NCI-H2227 (cell line): ENCODE results near the gene ZNF140.
A peak's percentile ranks its signal among the peaks of the same experiment; 100 is the strongest.

Experiments
- DNase-seq: peaks from one replicate; lab custom pipeline; 2025; ENCODE audit not compliant: unreplicated experiment; lab: John Stamatoyannopoulos, UW

ZNF140 gene

DNA sequence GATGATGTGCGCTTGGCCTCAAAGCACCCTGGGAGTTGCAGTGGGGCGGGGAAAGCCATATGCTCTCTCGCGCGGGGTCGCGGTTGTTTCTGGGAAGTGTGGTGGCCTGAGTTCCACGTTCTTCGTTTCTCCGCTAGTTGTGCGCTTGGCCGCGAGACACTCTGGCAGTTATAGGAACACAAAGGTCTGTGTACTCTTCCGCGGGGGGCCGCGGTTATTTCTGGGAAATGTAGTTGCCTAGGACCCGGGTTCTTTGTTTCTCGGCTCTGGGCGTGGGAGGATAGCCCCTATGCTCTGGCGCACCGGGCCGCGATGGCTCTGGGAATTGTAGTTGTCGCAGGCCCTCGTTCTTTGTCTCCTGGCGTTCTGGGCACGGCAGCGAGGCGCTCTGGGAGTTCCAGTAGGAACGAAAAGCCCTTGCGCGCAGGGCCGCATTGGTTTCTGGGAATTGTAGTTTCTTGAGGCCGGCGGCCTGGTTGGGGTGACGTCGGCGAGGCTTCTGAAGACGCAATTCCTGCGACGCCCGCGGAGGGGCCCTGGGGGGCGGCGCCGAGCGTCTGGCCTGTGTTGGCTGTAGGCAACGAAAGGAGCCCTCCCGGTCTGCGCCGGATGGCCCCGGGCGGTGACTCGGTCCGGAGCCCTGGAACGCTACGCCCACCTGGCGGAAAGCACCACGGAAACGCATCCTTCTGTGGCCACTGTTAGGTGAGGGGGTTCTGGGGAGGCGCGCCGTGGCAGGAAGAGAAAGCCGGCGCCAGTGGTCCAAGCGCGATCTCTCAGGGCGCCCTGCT lies at the start of gene ZNF140:
Gene ZNF140 (plus strand): TSS at position 556 of the 791 bp plus-strand sequence. CDS start 398 bp downstream, outside the sequence.
- DNase-seq = peak; percentile 99

DNA sequence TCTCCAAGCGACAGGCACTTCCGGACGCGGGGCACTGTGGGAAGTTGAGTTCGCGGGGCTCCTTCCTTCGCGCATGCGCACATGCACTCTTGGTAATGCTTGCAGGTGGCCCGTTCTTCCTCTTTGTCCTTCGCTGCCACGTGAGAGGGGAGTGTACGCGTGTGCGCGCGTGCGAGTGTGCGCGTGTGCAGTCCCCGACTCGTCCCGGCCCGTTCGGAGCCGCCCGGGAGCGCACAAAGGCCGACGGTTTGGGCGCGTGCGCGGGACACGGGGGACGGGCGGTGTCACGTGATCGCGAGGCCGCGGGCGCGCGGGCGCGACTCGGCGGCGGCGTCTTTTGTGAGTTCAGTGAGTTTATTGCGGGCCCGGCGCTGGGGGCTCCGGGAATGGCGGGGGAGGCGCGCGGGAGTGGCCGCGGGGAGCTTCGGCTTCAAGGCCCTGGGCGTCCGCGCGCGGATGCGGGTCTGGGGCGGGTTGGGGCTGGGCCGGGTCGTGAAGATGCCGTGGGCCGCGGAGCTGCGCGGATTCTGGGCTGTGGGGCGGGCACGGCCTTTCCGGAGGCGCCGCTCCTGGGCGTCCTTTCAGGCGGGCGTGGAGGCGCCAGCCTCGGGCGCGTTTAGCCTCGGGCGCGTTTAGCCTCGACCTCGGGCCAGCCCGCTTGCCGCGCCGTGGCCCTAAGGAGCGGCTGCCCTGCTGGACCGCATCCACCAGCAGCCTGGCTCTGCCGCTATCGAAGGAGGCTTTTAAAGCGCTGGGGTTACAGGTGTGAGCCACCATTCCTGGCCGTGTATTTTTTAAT lies 43.3 kb upstream of the ZNF140 start, which contains the start of gene ZNF84:
Gene ZNF84 (plus strand): TSS at position 303 of the 799 bp plus-strand sequence. CDS start 3,959 bp downstream, outside the sequence.
- DNase-seq = peak; percentile 99

DNA sequence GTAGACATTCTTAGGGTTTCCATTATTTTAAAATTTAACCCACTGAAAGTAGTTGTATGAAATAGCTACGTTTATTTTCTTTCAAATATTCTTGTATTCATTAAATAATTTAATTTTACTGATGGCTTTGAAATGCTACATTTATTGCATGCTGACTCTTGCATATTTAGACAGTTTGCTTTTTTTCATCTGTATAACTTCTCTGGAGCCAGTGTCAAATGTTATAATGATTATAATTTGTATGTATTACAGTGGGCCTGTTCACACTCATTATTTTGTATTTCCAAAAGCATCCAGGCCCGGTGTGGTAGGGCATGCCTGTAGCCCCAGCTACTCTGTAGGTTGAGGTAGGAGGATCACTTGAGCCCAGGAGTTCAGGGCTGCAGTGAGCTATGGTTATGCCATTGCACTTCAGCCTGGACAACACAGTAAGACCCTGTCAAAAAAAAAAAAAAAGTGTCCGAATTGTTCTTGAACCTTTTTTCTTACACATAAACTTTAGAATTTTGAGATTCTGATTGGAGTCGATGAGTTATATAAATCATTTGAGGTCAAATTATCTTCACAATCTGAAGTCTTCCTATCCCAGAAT lies 42.5 kb upstream of the ZNF140 start:
- no peak for DNase-seq

DNA sequence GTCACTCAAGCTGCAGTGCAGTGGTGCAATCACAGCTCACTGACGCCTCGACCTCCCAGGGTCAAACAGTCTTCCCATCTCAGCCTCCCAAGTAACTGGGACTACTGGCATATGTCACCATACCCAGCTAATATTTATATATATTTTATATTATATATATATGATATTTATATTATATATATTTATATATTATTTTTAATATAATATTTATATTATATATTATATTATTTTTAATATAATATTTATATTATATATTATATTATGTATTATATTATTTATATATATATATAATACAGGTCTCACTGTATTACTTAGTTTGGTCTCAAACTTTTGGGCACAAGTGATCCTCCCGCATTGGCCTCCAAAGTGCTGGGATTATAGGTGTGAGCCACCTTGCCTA lies 34.0 kb upstream of the ZNF140 start:
- no peak for DNase-seq

DNA sequence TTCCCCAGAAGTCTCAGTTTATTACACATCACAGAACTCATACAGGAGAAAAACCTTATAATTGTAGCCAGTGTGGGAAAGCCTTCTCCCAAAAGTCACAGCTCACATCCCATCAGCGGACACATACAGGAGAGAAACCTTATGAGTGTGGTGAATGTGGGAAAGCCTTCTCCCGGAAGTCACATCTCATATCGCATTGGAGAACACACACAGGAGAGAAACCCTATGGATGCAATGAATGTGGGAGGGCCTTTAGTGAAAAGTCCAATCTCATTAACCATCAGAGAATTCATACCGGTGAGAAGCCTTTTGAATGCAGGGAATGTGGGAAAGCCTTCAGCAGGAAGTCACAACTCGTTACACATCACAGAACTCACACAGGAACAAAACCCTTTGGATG lies 23.3 kb upstream of the ZNF140 start:
- DNase-seq = no peak

DNA sequence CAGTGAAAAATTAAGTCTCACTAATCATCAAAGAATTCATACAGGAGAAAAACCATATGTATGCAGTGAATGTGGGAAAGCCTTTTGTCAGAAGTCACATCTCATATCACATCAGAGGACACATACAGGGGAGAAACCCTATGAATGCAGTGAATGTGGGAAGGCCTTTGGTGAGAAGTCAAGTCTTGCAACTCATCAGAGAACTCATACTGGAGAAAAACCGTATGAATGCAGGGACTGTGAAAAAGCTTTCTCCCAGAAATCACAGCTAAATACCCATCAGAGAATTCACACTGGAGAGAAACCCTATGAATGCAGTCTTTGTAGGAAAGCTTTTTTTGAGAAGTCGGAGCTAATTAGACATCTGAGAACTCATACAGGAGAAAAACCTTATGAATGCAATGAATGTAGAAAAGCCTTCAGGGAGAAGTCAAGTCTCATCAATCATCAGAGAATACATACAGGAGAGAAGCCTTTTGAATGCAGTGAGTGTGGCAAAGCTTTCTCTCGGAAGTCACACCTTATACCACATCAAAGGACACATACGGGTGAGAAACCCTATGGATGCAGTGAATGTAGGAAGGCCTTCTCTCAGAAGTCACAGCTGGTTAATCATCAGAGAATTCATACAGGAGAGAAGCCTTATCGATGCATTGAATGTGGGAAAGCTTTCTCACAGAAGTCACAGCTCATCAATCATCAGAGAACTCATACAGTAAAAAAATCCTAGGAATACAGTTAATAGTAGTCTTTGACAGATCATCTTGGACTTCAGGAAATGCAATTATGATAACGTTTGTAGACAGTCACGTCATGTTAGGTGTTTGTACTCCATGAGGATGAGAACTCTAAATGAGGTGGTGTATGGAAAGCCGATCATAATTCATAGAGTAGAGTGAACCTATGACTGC lies 22.3 kb upstream of the ZNF140 start:
- no peak for DNase-seq

DNA sequence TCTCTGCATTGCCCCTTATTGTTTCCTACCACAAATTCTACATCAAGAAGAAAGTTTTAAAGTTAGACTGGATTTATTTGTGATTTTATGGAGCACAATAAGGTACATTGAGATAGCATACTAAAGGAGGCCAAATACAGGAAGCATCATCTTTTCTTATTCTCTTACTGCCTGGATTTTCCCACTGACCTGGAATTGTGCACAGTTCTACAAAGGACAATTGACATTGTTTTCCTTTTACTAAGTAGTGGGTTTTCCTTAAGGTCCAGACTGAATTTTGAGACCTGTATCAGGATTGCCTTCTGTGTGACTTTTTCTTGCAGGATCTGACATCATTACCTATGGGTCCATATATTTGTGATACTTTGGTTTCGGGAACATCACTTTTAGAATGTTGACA lies 18.8 kb upstream of the ZNF140 start:
- DNase-seq = no peak

DNA sequence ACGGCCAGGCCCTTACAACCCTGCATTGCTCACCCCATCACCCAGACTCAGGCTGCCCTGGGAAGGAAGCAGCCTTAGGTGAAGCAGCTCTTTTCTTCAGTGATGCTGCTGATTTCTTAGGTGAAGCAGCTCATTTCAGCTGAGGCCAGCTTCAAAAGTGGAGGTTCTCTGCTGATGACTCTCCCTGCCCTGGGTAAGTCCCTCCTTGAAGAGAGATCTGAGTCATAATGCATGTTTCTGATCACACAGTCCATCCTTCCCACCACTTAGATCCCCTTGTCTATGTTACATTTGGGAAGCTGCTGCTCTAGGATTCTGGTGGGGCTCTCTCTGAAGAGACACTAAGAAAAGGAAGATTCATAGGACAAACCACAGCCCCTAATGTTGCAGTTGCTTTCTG lies 17.2 kb upstream of the ZNF140 start:
- DNase-seq = no peak

DNA sequence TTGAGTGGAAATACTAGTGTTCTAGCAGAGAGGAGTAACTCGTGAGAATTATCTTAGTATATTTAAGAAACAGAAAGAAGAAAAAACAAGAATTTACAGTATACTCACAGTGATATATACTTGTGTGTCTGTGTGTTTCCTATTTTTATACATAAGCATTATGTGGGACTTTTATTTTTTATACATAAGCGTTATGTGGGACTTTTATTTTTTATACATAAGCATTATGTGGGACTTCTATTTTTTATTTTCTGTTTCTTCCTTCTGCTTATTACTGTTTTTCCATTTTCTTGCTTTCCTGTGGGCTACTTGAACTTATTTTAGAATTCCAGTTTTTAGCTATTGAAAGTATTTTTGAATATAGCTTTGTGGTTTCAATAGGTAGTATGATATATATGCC lies 6.9 kb upstream of the ZNF140 start:
- DNase-seq = no peak

DNA sequence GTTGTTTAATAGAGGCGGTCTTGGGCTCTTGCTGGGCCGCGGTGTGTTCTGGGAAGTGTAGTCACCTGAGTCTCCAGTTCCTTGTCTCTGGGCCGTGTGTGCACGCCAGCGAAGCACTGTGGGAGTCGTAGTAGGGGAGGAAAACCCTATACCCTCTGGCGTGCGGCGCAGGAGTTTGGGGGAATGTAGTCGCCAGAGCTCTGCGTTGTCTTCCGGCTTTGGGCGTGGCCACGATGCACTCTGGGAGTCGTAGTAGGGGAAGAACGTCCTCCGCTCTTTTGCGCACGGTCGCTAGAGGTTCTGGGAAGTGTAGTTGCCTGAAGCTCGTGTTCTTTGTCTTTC lies 726 bp upstream of the ZNF140 start:
- DNase-seq = peak; percentile 99

DNA sequence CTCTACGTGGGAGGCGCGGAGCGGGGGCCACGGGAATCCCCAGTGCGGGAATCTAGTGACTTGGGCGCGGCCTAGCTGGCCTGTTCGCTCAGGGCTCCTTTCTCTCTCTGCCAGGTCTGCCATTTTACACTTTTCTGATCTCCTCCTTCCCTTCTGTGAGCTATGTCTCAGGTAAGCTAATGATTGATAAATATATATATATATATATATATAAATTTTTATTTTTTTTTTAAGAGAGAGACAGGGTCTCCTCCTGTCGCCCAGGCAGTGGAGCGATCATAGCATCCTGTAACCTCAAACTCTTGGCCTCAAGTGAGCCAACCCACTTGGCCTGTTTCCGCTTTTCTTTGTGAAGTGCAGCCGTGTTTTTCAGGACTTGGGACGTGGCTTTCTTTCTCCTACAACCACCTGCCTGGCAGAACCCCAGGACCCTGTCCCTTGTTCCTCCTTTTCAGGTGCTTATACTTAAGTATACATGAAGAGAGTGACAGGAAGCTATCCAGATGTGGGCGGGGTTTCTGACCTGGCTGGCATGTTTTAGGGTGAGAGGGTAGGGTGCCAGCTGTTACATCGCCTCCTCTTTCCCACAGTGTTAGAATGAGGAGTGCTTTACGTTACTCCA lies 547 bp downstream of the ZNF140 start:
- no peak for DNase-seq

DNA sequence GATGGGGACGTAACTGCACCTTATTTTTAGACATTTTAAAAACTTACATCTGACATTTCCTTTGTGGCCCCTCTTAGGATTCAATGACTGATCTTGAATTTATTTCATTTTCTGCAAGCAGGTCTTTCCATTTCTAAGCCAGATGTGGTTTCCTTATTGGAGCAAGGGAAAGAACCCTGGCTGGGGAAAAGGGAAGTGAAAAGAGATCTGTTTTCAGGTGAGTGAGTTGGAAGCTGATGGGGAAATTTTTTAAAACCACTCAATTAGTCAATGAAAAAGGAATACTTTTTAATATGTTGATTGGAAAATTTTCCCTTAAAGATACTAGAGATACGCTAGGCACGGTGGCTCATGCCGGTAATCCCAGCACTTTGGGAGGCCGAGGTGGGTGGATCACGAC lies 2.6 kb downstream of the ZNF140 start:
- DNase-seq = no peak

DNA sequence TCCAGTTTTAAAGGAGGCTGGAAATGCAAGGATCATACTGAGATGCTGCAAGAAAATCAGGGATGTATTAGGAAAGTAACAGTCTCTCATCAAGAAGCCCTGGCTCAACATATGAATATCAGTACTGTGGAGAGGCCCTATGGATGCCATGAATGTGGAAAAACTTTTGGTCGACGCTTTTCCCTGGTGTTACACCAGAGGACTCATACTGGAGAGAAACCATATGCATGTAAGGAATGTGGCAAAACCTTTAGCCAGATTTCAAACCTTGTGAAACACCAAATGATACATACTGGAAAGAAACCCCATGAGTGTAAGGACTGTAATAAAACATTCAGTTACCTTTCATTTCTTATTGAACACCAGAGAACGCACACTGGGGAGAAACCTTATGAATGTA lies 24.9 kb downstream of the ZNF140 start:
- no peak for DNase-seq

DNA sequence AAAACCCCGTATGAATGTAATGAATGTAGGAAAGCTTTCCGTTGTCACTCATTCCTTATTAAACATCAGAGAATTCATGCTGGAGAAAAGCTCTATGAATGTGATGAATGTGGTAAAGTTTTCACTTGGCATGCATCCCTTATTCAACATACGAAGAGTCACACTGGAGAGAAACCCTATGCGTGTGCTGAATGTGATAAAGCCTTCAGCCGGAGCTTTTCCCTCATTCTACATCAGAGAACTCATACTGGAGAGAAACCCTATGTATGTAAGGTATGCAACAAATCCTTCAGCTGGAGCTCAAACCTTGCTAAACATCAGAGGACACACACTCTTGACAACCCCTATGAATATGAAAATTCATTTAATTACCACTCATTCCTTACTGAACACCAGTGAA lies 25.5 kb downstream of the ZNF140 start:
- no peak for DNase-seq

DNA sequence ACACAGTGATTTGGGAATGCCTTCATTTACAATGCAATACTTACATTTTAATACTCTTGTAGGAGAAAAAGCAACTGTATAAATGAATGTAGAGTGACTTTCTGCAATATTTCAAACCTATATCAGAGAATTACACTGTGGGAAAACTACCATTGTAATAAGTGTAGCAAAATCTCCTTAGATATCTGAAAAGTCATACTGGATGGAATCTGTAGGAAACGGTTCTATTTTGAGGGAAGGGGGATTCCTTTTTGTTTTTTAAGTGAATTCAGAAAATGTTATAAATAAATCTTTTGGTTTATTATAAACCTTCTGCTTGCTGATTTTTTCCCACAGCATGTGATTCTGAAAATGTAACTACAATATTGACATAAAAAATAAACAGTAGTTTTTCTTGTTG lies 26.4 kb downstream of the ZNF140 start:
- DNase-seq = no peak

DNA sequence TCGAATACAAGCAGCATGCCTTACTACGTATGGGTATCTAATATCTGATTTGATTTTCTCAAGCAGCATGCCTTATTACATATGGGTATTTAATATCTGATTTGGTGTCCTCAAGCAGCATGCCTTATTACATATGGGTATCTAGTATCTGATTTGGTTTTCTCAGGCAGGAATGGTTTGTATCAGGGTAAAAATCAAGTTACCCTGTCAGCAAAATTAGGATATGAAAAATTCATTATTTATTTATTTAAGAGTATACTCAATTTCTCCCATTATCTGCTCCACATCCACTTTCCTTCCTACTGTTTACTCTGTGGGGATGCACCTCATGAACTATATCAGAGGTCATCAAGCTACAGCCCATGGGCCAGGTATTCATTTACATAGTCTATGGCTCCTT lies 27.4 kb downstream of the ZNF140 start:
- DNase-seq = no peak

DNA sequence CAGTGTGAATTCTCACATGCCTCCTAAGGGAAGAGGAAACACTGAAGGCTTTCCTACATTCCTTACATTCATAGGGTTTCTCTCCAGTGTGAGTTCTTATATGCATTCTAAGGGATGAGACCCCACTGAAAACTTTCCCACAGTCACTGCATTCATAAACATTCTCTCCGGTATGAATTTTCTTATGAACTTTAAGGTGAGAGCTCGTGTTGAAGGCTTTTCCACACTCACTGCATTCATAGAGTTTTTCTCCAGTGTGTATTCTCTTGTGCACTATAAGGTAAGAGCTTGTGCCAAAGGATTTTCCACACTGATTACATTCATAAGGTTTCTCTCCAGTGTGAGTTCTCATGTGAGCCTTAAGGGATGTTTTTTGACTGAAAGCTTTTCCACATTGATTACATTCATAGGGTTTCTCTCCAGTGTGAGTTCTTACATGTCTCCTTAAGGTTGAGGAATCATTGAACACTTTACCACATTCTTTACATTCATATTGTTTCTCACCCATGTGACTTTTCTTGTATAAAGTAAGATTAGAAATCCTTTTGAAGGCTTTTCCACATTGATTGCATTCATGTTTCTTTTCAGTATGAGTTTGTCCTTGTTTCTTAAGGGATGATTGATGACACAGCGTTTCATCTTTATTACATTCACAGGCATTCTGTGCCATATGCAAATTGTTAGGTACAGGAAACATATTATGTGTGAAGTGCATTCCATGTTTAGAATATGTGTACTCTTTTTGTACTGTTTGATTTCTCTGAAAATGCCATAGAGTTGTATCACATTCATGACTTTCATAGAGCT lies 39.9 kb downstream of the ZNF140 start:
- DNase-seq = no peak

DNA sequence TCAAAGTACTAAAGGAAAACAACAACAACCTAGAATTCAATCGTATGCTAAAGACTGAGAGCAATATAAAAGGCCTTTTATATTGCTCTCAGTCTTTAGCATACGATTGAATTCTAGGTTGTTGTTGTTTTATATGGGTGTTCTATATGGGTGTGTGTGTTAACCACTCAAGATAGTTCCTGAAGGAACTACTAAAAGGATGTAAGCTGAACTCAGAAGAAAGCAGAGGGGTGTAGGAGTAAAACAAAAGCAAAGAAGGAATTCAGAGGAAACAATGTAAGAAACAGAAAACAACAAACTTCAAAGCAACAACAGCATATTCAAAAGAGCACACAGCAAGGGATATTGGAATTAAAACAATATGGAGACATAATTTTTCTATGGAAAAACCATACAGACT lies 44.0 kb downstream of the ZNF140 start:
- no peak for DNase-seq

DNA sequence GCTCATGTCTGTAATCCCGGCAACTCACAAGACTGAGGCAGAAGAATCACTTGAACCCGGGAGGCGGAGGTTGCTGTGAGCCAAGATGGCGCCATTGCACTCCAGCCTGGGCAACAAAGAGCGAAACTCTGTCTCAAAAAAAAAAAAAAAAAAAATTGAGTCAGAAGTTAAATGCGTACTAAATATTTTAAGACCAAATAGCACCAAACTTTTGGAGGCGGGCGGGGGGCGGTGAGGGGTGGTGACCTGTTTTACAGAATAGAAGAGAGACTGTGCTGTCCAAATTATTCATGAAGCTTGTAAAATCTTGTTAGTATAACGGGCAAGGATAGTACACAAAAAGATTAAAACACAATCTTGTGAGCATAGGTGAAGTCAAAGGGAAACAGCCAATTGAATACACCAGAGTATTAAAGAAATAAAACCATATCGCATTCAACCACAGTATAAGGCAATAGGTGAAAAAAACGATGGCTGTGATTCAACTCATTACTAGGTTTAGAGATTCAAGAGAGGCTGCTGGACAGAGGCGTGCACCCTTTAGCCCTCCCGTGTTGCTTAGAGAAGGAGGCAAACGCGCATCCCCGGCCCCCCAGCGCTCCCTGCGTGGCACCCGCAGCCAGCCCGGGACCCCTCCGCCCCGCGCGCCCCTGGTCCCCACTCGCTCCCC lies 48.8 kb downstream of the ZNF140 start:
- DNase-seq = no peak
